Activated naive CD4-positive, alpha-beta T cell treated with anti-CD3 and anti-CD28 coated beads, Interleukin-2, amount 50 U/mL, for 72 hours (primary cell): Measurements from ENCODE around the gene MTMR6. TPM values are rescaled to one million over a fixed set of nuclear protein-coding genes. Genes with fewer than 3 reads are reported as not detected.

Source experiments
- ATAC-seq, 2 donors: fragments of 150-1000 bp; cut with Tn5 transposase; 2 replicates each; pipeline ENCODE4 v1.10.0; 2021; ENCODE audit warnings: mild to moderate bottlenecking in 2 of 2, moderate library complexity in 2 of 2
- DNase-seq, 2 donors: peaks; one replicate each; pipeline ENCODE4 v3.0.0; 2021 to 2022; ENCODE audit warnings: low spot score in 2 of 2
- H3K27ac Mint-ChIP-seq, 2 donors: one replicate each; pipeline ENCODE4 v1.8.0; 2022; ENCODE audit warnings: mild to moderate bottlenecking in 2 of 2, mixed read lengths in 2 of 2
- H3K36me3 Mint-ChIP-seq, 2 donors: one replicate each; pipeline ENCODE4 v1.8.0; 2022; ENCODE audit warnings: mixed read lengths in 2 of 2
- H3K9me3 Mint-ChIP-seq, 2 donors: one replicate each; pipeline ENCODE4 v1.8.0; 2022; ENCODE audit warnings: mixed read lengths in 2 of 2
- total RNA-seq, 2 donors: library from RNA; stranded (reverse); gene quantifications; one replicate each; pipeline ENCODE4 v1.2.3, GENCODE V29; 2022

The MTMR6 gene
- total RNA-seq, 2 donors from 2014 or later = 4.8 to 10.0 TPM

- ATAC-seq = no peak
- no peak for DNase-seq
- no peaks in the 10 kb centered on the region for H3K36me3 Mint-ChIP-seq
- no peaks in the 10 kb centered on the region for H3K9me3 Mint-ChIP-seq
- H3K27ac Mint-ChIP-seq = no peak overlapping the region
Observed at GRCh38 chr13:25204863-25205262, 82.4 kb downstream of the MTMR6 start.

- no peaks in the 10 kb centered on the region for H3K9me3 Mint-ChIP-seq
- no peak for DNase-seq
- peak overlapping the region in 1 of 2 donors; percentile 15 for H3K27ac Mint-ChIP-seq
- H3K36me3 Mint-ChIP-seq = no peaks in the 10 kb centered on the region
- ATAC-seq = no peak
Observed at GRCh38 chr13:25203127-25203740, 84.1 kb downstream of the MTMR6 start.

DNA sequence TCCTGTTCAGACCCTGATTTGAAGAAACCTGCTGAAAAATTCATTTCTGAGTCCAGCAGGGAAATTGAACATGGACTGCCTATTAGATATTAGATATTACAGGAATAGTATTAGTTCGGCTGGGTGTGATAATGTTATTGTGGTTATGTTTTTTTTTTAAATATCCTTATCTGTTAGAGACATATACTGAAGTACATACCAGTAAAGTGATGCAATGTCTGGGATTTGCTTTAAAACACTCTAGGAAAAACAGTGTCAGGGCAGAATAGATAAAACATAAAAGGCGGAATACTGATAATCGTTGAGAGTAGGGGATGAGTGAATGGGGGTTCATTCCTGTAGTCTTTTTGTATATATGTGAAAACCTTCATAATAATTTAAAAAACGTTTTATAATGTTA lies 86.5 kb downstream of the MTMR6 start:
- DNase-seq (no peak), ATAC-seq (no peak)
- Mint-ChIP-seq H3K36me3 (no peaks in the 10 kb centered on the region), H3K27ac (no peak overlapping the region), H3K9me3 (no peaks in the 10 kb centered on the region)

- no peak for DNase-seq
- H3K27ac Mint-ChIP-seq = no peak overlapping the region
- H3K36me3 Mint-ChIP-seq = no peaks in the 10 kb centered on the region
- ATAC-seq = no peak
- no peaks in the 10 kb centered on the region for H3K9me3 Mint-ChIP-seq
Observed at GRCh38 chr13:25198647-25199046, 88.6 kb downstream of the MTMR6 start.

DNA sequence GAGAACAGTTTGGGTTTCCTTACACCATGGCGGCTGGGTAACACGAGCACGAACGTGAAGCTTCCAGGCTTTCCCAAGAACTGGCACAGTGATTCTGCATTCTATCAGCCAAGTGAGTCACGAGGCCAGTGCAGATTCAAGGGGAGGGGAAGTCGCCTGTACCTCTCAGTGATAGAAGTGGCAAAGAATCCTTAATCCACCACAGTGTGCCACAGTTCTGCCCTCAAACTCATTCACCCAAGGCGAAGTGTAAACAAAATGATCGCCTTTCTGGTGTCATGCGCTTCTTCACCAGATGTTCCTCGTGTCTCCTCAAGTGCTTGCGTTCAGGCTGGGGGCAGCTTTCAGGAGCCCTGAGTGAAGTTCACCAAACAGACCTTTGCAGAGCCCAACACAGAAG lies 90.3 kb downstream of the MTMR6 start:
- ATAC-seq (no peak), DNase-seq (no peak)
- no peaks in the 10 kb centered on the region for H3K36me3 Mint-ChIP-seq
- no peak overlapping the region for H3K27ac Mint-ChIP-seq
- H3K9me3 Mint-ChIP-seq = no peaks in the 10 kb centered on the region

Other genes starting within 250 kb of the MTMR6 start
- gene PABPC3, start 191.4 kb downstream of the MTMR6 start, total RNA-seq = under 1 TPM; 0.20 to 0.29 TPM
- not detected for gene AMER2, start 115.2 kb downstream of the MTMR6 start, total RNA-seq
- gene NUP58, start 14.1 kb upstream of the MTMR6 start, total RNA-seq = 100 to 1,000 TPM in 1 of 2 donors, 10 to 100 TPM in 1; 98.7 to 138 TPM
- gene ATP8A2, start 84.5 kb upstream of the MTMR6 start, total RNA-seq = under 1 TPM; 0.25 to 0.33 TPM